Lower leg skin (tissue), 4 donors: ENCODE results near the gene ZNF526. TPM values are rescaled to one million over a fixed set of nuclear protein-coding genes. Genes with fewer than 3 reads are reported as not detected.

Source experiments
- DNase-seq, 2 donors: peaks; one replicate each; pipeline ENCODE4 v3.0.0-alpha.2; 2019; ENCODE audit warnings: low spot score in 2 of 2
- H3K4me3 ChIP-seq: fragments of 200-600 bp; sonication (generic); 2 replicates; pipeline ENCODE4 v1.5.1; 2017; ENCODE audit warnings: mild to moderate bottlenecking, low read depth; ENCODE audit not compliant: poor library complexity, severe bottlenecking
- POLR2A ChIP-seq, 2 donors: fragments of 450-650 bp; IDR thresholded peaks; one replicate each; pipeline ENCODE4 v1.6.1; 2016 to 2017; ENCODE audit warnings: antibody characterized with exemption in 2 of 2, mild to moderate bottlenecking in 1 of 2, moderate library complexity in 1 of 2
- WGBS, 2 donors: methylation state at CpG; one replicate each; pipeline ENCODE4 v1.1.5; 2018; 5-methylcytosine and 5-hydroxymethylcytosine counted together
- intact Hi-C: fragments of 100-400 bp; cut with DNase I; formaldehyde crosslinking; loops from one replicate; pipeline ENCODE4 v1.15.0; 2023; ENCODE audit warnings: low total_unique reads
- total RNA-seq, 4 donors: library from RNA; depleted of rRNA; stranded (reverse); fragments of >200 nt; gene quantifications; one replicate each; pipeline ENCODE4 v1.1.0, GENCODE V29; 2016
- TF ChIP-seq, protein P1 (sequence below), 3 donors: fragments of 450-650 bp; IDR thresholded peaks; one replicate each; pipeline ENCODE4 v1.5.1; 2016; ENCODE audit warnings: antibody characterized with exemption in 3 of 3, mild to moderate bottlenecking in 3 of 3, moderate library complexity in 2 of 3

The ZNF526 gene
- total RNA-seq, 4 donors from 2014 or later = 6.9 to 10.7 (median 8.6) TPM

- TF ChIP-seq POLR2A (IDR thresholded peaks at IDR 0.05) = no peak
- TF ChIP-seq, protein P1, sequence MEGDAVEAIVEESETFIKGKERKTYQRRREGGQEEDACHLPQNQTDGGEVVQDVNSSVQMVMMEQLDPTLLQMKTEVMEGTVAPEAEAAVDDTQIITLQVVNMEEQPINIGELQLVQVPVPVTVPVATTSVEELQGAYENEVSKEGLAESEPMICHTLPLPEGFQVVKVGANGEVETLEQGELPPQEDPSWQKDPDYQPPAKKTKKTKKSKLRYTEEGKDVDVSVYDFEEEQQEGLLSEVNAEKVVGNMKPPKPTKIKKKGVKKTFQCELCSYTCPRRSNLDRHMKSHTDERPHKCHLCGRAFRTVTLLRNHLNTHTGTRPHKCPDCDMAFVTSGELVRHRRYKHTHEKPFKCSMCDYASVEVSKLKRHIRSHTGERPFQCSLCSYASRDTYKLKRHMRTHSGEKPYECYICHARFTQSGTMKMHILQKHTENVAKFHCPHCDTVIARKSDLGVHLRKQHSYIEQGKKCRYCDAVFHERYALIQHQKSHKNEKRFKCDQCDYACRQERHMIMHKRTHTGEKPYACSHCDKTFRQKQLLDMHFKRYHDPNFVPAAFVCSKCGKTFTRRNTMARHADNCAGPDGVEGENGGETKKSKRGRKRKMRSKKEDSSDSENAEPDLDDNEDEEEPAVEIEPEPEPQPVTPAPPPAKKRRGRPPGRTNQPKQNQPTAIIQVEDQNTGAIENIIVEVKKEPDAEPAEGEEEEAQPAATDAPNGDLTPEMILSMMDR (IDR thresholded peaks at IDR 0.05) = no peak
- intact Hi-C loops = no loop called here
- H3K4me3 ChIP-seq = no peak overlapping the region
- no peak for DNase-seq
- 24 to 36% methylated on average over 5 of the region's 5 CpGs for WGBS, 2 donors
These were observed 22.7 kb upstream of the ZNF526 start for GRCh38 chr19:42197375-42197817.

DNA sequence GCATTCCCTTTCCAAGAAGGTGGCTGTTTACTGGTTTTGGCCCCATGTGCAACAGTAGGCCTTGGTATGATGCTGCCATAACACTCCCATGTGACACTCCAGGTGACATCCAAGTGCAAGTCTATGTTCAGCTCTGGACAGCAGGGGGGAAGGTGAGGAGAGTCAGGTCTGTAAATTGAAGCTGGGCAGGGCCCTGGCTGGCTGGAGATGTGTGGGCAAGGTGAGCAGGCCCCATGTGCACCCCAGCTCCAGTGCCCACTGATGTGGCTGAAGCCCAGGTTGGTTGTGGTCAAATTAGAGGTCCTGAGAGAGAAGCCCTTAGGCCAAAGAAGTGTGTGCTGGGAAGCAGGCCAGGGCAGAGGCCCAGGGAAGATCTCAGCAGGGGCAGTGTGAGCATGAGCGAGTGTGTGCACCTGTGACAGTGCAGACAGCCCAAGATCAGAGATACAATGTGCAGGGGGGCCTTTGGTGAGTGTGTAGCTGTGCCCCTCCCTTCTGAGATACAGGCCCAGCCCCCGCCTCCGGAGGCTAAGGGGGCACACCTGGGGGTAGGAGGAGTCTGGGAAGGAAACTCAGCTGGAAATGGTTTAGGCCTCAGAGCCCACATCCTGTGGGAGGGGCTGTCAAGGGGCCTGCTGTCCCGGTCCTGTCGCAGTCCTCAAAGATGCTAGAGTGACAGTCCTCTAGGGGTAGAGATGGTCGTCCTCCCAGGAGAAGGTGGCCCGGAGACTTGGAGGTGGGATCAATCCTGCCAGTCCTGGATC is 21.3 kb upstream of the ZNF526 start:
- no peak for DNase-seq
- no peak for TF ChIP-seq POLR2A (IDR thresholded peaks at IDR 0.05)
- TF ChIP-seq, protein P1 (IDR thresholded peaks at IDR 0.05) = no peak
- no peak overlapping the region for H3K4me3 ChIP-seq
- WGBS, 2 donors = 30 to 52% methylated on average over 7 of the region's 7 CpGs
- intact Hi-C loops = no loop called here

DNA sequence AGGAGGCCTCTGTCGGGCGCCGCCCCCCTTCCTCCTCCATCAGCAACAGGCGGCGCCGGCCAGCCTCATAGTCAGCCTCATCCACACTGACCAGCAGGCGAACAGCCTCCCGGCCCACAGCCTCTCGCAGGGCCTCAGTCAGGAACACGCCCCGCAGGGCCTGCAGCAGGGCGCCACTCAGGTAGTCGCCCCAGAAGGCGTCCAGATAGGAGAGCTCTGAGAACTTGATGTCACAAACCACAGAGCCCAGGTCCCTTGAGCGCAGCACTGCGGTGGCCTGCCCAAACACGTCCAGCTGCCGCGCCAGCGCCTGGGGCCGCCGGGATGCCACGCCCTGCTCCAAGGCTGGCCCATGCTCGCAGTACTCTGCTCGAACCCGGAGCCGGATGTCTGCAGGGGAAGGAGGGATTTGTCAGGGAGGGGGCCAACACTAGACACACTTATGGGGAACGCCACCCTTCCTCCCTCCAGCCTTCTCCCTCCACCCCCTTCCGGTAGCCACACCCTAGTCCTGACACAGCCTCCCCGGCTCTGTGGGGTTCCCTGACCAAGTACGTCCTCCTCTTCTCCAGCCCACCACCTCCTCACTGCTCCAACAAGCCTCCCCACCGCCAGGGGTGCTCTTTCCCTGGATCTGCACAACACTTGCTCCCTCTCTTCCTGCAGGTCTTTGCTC is 20.5 kb upstream of the ZNF526 start:
- peak; percentile 52 to 89 for DNase-seq
- no peak for TF ChIP-seq POLR2A (IDR thresholded peaks at IDR 0.05)
- TF ChIP-seq, protein P1 (IDR thresholded peaks at IDR 0.05) = no peak
- no peak overlapping the region for H3K4me3 ChIP-seq
- WGBS, 2 donors = 36 to 49% methylated on average over 19 to 29 of the region's 32 CpGs
- intact Hi-C loops = no loop called here

- DNase-seq = no peak
- TF ChIP-seq POLR2A (IDR thresholded peaks at IDR 0.05) = no peak
- TF ChIP-seq, protein P1 (IDR thresholded peaks at IDR 0.05) = no peak
- 73 to 85% methylated on average over 5 of the region's 5 CpGs for WGBS, 2 donors
- intact Hi-C loops = no loop called here
- H3K4me3 ChIP-seq = no peak overlapping the region
These were observed 19.9 kb upstream of the ZNF526 start for GRCh38 chr19:42200116-42200715.

DNA sequence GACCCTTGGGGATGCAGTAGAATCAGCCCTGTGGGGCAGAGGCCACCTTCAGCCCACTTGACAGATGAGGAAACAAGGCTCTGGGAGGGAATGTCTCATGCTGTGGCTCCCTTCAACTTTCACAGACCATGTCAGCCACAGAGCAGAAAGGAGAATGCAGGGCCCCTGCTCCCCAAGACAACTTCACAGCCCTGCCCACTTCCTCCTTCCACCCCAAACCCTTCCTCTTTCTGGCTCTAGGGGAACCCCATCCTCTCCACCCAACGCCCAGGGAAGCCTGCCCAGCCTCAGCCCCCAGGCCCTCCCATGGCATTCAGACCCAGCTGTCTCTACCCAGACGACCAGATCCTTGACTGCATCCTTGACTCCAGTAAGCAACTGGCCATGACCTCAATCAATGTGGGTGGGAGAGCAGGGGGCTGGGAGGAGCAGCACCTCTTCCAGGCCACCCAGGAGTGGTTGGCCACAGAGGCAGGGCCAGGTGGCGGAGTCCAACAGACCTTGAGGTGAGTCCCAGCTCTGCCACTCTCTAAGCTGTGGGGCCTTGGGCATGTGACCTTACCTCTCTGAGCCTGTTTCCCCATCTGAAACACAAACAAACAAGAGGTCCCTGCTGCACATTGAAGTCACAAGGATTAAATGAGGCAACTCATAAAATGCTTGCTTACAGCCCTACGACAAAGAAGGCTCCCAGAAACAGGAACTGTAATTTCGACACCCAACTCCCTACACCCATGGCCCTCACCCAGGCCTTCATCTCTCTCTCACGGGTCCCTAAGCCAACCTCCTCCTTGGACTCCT is 18.4 kb upstream of the ZNF526 start:
- peak in 1 of 2 donors; percentile 89 for DNase-seq
- 63 to 65% methylated on average over 6 of the region's 6 CpGs for WGBS, 2 donors
- H3K4me3 ChIP-seq = no peak overlapping the region
- intact Hi-C loops = no loop called here
- TF ChIP-seq, protein P1 (IDR thresholded peaks at IDR 0.05) = no peak
- no peak for TF ChIP-seq POLR2A (IDR thresholded peaks at IDR 0.05)
